GM19351 (cell line): ENCODE measurements around the gene SPINK2.

Experiments used
- ATAC-seq: cut with Tn5 transposase; IDR thresholded peaks from one replicate; pipeline ENCODE4 v1.9.1; 2021; ENCODE audit warnings: mild to moderate bottlenecking, moderate library complexity; ENCODE audit not compliant: unreplicated experiment

SPINK2 gene

DNA sequence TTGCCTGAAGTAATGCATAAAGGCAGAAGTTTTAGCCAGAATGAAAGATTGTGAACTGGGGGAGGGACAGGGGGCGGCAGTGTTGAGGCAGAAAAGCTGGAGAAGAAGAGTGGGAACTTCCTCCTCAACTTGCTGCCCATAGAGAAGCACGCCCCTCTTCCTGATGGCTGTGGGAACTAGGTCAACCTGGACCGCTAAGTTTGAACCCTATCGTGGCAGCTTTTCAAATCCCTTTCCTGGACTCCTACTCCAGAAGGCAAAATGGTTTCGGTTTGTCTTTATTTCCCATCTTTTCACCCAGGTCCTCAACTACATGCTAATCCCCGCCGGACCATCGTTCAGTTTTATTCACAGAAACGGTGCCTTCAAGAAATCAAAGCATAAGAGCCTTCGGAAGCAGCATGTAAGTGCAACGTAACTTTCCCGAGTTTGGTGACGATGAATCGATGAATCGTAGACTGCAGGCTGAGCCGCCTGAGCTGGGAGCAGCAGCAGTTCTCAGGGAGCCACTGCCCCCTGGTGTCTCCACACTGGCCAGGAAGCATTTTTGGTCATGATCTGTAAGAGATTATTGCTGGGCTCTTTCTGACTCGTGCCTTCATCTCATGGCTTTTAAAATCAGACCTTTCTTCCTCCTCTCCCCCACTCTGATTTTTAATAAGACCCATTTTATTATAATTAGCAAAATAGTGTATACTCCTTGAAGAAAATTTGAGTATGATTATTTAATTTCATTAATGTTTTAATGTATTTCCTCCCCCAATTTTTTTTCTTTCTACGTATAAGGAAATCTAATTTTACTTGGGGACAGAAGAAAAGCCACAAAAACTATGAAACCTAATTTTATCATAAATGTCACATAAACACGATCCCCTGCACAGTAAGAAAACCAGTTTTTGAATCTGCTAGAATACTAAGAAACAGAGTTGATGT lies 21.4 kb downstream of the SPINK2 start:
- peak; percentile 94 for ATAC-seq

DNA sequence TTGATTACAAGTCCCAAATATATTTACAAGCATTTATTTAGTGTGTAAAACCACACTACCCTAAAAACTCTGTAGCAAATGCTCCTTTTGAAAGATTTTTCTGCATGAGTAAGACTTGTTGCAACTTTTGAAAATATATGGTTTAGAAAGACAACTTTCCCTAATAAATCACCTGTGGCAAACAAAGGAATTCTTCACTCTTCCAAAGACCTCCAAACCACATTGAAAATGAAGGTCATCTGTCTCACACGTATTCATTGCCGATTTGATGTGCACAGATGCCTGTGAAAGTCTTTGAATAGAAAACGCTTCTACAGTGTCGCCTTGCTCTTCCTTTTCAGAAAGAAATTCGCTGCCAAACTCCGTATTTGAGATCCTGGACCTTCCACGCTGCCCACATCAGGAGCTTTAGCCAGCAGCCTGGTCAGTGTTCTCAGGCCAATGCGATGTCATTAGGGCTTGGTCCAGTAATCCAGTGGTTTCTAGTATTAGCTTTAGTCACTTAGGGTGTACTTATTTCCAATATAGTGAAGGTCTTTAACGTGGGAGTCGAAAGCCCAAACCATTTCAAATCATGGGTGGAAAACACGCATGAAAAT lies 22.2 kb downstream of the SPINK2 start:
- ATAC-seq, result no peak

DNA sequence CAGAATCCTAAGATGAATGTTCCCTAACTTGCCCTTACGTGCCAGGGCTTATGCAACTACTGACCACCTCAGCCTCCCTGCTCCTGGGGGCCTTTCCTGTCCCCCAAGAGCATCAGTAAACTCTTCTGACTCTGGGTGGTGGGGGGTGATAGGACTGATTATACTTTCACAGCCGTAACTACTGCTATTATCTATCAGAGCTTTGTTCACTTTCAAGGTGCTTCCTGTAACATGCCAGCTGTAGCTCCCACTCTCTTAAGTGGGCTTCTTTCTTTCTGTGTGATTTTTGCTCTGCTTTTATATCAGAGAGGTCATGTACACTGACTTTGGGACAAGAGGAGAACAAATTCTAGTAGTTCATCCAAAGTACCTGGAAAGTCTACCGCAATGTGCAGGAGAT lies 25.3 kb downstream of the SPINK2 start:
- ATAC-seq, result no peak

DNA sequence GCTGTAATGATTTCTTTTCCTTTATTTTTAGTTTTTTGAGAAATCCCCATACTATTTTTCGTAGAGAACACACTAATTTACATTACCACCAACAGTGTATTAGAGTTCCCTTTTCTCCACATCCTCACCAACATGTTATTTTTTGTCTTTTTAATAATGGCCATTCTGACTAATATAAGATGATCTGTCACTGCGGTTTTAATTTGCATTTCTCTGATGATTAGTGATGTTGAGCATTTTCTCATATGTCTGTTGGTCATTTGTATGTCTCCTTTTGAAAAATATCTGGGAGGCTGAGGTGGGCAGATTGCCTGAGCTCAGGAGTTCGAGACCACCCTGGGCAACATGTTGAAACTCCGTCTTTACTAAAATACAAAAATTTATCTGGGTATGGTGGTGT lies 30.2 kb downstream of the SPINK2 start:
- peak; percentile 81 for ATAC-seq

DNA sequence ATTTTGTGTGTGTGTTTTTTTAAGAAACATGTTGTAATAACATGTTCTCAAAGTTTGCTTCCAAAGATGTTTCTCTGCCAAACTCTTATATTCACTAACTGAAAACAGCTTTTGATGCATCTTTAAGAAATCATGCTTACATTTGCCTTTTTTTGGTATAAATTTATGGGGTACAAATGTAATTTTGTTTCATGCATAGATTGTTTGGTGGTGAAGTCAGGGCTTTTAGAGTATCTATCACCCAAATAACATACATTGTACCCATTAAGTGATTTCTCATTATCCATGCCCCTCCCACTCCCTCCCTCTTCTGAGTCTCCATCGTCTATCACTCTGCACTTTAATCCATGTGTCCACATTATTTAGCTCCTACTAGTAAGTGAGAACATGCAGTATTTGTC lies 30.8 kb downstream of the SPINK2 start:
- ATAC-seq, result peak; percentile 25

DNA sequence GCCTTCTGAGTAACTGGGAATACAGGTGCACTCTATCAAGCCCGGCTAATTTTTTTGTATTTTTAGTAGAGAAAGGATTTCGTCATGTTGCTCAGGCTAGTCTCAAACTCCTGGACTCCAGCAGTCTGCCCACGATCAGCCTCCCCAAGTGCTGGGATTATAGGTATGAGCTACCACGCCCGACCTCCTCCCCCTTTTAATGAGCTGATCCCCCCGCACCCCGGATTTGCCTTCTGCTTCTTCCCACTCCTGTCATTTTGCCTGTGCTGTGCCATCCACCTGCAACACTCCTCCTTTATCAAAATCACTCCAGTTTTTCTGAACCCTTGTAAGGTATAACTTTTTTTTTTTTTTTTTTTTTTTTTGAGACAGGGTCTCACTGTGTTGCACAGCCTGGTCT lies 33.4 kb downstream of the SPINK2 start:
- ATAC-seq, result no peak

DNA sequence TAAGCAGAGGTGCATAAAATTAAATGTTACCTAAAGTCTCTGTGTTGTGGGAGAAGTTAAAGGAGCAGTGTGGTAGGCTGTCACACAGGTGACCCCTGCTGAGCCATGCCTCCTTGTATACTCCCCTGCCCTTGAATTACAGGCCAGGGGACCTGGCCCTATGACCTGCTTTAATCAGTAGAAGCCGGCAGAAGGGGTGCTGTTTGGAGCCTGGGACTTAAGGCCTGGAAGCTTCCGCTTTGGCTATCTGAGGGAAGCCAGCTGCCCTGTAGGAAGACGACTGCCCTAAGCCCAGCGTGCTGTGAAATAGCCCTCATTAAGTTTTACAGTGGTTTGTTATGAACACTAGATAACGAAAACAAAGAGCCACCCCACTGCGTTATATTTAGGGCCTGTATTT lies 34.1 kb downstream of the SPINK2 start:
- no peak for ATAC-seq

DNA sequence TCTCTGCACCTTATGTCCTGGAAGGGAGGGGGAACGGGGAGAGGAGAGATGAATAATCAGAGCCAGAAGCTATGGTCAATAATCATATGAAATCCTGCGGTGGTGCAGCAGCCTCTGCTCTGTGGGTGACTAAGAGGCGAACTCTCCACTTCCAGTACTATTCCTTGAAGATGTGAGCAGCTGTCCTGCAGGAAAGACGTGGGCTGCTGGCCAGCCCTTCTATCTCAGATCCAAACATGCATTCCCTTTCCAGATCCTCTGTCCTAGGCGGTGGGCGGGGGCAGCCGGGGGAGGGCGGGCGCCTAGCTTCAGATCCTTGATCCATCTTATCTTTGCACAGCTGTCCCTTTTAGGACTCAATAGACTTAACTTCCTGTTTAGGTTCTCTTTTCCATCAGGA lies 34.5 kb downstream of the SPINK2 start:
- ATAC-seq, result no peak

DNA sequence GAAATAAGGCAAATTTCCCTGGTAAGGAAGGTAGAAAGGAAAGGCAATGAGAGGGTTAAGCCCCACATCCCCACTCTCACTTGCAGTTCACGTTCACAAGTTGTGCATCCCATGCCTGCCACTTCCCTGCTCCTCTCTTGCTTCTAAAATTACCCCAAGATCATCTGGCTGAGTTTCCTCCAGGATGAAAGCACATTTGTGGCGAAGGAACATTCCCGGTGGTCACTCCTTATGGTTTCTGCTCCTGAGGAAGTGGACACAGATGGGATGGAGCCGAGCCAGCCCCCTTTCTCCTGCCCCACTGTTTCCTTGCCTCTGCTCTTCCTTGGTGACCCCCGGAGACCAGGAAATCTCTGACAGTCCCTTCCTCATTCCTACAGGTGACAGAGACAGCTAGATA lies 37.5 kb downstream of the SPINK2 start:
- no peak for ATAC-seq

DNA sequence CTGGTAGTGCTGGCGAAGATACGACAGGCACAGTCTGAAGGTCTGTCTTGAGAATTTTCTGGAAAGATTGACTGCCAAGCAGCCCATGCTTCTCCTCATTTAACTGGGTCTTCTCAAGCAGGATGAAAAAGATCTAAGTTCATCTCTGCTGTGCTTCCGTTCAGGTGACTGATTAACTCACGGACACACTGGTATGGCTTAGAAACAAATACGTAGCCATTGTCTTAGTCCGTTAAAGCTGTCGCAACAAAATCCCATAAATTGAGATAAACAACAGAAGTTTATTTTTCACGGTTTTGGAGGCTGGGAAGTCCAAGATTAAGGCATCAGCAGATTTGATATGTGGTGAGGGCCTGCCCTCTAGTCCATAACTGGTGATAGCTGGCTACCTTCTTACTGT lies 39.5 kb downstream of the SPINK2 start:
- no peak for ATAC-seq

DNA sequence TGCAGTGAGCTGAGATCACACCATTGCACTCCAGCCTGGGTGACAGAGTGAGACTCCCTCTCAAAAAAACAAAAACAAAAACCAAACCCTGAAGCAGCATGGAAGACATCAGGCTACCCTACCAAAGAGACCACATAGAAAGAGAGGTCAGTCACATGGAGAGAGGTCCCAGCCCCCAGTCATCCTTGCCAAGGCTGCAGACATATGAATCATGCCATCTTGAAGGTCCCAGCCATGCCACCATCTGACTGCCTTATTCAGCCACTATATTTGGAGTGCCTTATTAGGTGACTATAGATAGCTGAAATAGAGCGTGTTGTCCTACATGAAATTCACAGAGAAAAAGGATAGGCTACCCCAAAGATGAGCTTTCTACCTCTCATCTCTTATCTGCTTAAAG lies 48.2 kb downstream of the SPINK2 start:
- no peak for ATAC-seq

DNA sequence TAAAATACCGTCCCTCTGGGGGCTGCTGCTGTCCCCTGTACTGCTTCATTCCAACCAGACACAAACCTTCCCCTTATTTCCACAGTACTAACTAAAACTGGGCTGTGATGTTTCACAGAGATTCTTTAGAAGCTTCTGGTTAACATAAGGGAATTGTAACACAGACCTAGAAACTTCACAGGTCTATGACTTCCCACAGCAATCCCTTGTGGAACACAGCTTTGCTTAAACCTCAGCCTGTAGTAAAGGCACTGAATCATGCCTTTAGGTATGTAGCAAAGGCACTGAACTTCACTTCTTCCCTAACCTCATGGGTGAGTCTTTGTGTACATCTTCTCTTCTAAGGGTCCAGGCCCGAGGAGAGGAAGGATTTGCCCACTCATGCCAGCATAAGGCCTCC lies 49.4 kb downstream of the SPINK2 start:
- no peak for ATAC-seq

DNA sequence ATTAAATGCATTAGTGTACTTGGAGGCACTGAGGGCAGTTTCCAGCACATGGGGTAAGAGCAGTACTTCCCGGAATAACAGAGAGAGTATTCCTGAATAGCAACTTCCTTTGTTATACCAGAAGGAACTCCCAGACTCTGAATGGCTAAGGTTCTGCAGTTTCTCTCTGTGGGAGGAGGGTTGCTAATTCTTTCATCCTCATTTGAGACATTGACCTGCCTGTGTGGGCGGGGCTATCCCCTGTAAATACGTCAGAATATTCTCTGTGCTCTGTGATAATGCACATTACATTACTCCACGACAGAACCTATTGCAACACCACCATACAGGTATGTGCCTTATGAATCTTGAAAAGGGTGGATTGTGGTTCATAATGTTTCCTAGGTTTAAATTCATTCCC lies 52.7 kb downstream of the SPINK2 start:
- ATAC-seq, result peak; percentile 50

DNA sequence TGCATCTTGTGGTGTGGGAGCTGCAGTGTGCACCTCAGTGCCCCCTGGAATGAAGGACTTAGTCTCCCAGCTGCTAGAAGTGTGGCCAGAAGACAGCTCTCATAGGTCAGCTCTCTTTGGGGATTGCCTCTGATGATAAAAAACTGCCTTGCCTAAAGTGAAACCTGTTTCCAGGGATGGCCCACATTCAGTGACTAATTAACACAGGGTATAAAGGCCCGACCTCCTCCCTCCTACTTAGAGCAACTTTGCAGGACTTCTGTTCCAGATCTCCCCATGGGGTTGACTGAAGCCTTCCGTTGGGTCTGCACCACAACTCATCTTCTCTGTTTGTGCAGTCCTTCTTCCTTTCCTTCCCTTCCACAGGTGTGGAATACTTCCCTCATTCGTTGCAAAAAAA lies 53.2 kb downstream of the SPINK2 start:
- ATAC-seq, result peak; percentile 32

DNA sequence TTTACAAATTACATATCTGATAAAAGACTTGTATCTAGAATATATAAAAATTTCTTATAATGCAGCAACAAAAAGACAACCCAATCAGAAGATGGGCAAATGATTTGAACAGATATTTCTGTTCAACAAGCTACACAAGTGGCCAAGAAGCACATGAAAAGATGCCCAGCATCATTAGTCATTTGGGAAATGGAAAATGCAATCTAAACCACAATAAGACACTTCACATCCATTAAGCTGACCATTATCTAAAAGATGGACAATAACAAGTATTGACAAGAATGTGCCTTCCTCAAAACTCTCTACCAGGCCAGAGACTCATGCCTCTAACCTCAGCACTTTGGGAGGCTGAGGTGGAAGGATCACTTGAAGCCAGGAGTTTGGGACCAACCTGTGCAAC lies 53.9 kb downstream of the SPINK2 start:
- ATAC-seq, result no peak

DNA sequence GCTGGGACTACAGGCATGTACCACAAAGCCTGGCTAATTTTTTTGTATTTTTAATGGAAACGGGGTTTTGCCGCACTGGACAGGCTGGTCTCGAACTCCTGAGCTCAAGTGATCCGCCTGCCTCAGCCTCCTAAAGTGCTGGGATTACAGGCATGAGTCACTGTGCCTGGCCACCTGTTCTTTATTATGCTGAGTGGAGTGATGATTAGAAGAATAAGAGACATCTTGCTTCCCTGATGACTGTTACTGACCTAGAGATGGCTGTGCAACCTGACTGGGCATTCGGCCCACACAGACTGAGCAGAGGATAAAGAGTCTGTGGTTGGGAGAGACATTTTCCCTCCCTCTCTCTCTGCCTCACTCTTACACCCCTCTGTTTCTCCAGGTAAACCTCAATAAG lies 56.7 kb downstream of the SPINK2 start:
- ATAC-seq, result no peak

DNA sequence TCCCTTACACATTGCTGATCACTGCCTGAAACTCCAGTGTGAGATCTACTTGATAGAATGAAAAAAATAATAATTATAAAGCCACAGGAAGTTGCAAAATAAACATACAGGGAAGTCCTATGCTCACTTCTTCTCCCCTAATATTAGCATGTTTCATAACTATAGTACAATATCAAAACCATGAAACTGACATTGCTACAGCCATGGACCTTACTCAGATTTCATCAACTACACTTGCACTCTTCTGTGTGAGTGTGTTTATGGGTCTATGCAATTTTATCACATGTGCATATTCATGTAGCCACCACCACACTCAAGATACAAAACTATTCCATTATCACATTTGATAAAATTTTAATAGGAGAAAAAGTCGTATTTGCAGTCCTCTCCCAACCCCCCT lies 57.3 kb downstream of the SPINK2 start:
- no peak for ATAC-seq

DNA sequence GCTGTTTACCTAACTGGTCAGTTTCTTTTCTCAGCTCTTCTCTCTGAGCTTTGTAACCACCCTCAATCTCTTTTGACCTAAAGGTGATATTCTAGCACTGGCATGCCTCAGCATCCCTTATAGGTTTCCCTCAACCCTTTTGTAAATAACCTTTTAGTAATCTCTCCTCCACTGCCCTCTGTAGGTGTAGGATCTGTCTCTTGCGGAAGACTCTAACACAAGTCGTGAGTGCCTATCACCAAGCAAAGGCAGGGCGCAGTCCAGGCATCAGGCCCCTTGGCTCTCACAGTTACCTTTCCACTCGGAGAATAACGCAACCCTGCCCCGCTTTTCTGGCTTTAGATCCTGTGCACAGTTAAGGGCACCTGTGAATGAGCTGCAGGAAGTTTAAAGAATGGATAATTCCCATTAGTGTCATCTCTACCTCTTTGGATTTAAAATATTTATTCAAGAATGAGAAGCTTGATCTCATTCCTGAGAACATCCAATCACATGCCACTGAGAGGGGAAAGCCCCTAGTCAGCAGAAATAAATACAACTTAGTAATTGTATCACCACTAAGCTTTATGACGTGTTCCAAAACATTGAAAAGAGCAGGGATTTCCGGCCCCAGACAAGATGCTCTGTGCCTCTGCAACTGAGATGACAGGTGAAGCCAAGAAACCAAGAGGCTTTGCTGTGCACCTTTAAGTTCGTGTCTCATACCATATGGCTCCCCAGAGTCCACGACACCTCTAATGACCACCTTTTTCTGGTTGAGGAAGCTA lies 58.8 kb downstream of the SPINK2 start:
- ATAC-seq, result peak; percentile 47

DNA sequence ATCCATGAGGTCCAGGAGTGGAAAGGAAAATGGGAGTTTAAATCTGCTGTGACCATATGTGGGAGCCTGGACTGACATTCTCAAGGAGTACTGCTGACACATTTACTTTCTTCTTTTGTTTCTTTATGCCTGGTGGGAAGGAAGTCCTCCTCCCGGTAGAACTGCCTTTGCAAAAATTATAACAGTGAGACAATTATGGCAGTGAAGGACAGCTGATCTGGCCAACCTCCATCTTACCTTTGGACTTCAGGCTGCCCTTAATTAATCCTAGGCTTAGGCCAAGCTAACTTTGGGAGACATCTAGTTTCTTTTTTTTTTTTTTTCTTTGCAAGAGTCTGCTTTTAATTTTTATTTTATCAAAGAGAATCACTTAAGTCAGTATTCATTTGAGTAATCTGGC lies 61.3 kb downstream of the SPINK2 start:
- ATAC-seq, result no peak
